Testis (tissue), 2 donors: ENCODE measurements around the gene CNIH3.

Experiments
- POLR2A ChIP-seq: fragments of 450-650 bp; IDR thresholded peaks from one replicate; pipeline ENCODE4 v1.6.1; 2017; ENCODE audit warnings: antibody characterized with exemption, mild to moderate bottlenecking, moderate library complexity
- TF ChIP-seq, protein P1 (sequence below), 3 experiments: fragments of 450-650 bp in 2 of 3; fragments of 200-600 bp in 1 of 3; sonication (generic) in 1 of 3; IDR thresholded peaks; one replicate each; pipeline ENCODE4 v1.5.1; 2016 to 2019; ENCODE audit warnings: antibody characterized with exemption in 3 of 3, mild to moderate bottlenecking in 2 of 3, moderate library complexity in 1 of 3

- TF ChIP-seq, protein P1, sequence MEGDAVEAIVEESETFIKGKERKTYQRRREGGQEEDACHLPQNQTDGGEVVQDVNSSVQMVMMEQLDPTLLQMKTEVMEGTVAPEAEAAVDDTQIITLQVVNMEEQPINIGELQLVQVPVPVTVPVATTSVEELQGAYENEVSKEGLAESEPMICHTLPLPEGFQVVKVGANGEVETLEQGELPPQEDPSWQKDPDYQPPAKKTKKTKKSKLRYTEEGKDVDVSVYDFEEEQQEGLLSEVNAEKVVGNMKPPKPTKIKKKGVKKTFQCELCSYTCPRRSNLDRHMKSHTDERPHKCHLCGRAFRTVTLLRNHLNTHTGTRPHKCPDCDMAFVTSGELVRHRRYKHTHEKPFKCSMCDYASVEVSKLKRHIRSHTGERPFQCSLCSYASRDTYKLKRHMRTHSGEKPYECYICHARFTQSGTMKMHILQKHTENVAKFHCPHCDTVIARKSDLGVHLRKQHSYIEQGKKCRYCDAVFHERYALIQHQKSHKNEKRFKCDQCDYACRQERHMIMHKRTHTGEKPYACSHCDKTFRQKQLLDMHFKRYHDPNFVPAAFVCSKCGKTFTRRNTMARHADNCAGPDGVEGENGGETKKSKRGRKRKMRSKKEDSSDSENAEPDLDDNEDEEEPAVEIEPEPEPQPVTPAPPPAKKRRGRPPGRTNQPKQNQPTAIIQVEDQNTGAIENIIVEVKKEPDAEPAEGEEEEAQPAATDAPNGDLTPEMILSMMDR (IDR thresholded peaks at IDR 0.05): no peak
- TF ChIP-seq POLR2A: no peak
Observed at GRCh38 chr1:224740685-224741052, 124.6 kb downstream of the CNIH3 start.
